ENCODE measurements around the gene FBXO47. TPM values are rescaled to one million over a fixed set of nuclear protein-coding genes. Genes with fewer than 3 reads are reported as not detected.

FBXO47 gene
- total and polyA plus RNA-seq, 2 of the 4 experiments (the other 2 are of a cell fraction) = under 0.01 TPM; not detected in 1

DNA sequence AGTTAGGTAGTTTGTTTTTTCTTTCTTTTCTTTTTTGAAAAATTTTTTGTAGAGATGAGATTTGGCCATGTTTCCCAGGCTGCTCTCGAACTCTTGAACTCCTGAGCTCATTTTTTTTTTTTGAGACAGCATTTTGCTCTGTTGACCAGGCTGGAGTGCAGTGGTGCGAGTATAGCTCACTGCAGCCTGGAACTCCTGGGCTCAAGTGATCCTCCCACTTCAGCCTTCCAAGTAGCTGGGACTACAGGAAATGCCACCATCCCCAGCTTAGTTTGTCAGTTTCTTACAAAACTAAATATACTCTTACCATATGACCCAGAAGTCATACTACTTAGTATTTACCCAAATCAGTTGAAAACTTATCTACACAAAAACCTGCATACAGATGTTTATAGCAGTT, 14.4 kb upstream of the FBXO47 start:
- Histone ChIP-seq H3K18ac (ENCODE audit: low read depth, low read length) (peak overlapping the region; percentile 85; the same call in 1 of the 2 replicates), H3K4ac (ENCODE audit: low read depth, low read length) (peak overlapping the region; percentile 97; the same call in 1 of the 2 replicates), H4K91ac (ENCODE audit: insufficient read depth, low read depth, low read length) (peak overlapping the region; percentile 95), H3K4me1 (ENCODE audit: control insufficient read depth, insufficient read depth, low read length) (peaks cover 9% of the 10 kb centered on the region), H2AK5ac (ENCODE audit: low read depth, low read length) (peak overlapping the region; percentile 79; the same call in 1 of the 2 replicates), H3K4me2 (ENCODE audit: low read depth, low read length) (peak overlapping the region; percentile 43; the same call in 1 of the 2 replicates), H3K9me1 (ENCODE audit: insufficient read depth, low read length) (peaks cover 2% of the 10 kb centered on the region; the same call in 1 of the 2 replicates), H2BK15ac (ENCODE audit: low read depth, low read length) (peak overlapping the region; percentile 69; the same call in 1 of the 3 replicates), H3K27ac (ENCODE audit: insufficient read depth, low read length) (peak overlapping the region; percentile 69; the same call in 1 of the 2 replicates), H3K4me3 (ENCODE audit: insufficient read depth, low read depth, low read length) (no peak overlapping the region), H4K5ac (ENCODE audit: low read depth, low read length) (peak overlapping the region; percentile 49; the same call in 1 of the 2 replicates), H4K8ac (ENCODE audit: low read depth in 2 of 2, low read length in 2 of 2) (peak overlapping the region in 1 of 2 experiments; percentile 89; a peak in 2 of 4 replicates), H3K36me3 (ENCODE audit: control insufficient read depth, insufficient read depth, low read length) (no peaks in the 10 kb centered on the region), H2BK20ac (ENCODE audit: low read depth, low read length) (peak overlapping the region; percentile 98), H3K56ac (ENCODE audit: extremely low read depth, insufficient read depth, low read length) (peak overlapping the region; percentile 66), H3K14ac (replicated peaks; ENCODE audit: low read depth, low read length) (peak overlapping the region; percentile 98), H2AK9ac (replicated peaks; ENCODE audit: low read depth, low read length, poor library complexity) (no peak overlapping the region), H3K23ac (ENCODE audit: low read depth, low read length) (peak overlapping the region; percentile 97; the same call in 1 of the 2 replicates), H2AFZ (replicated peaks; ENCODE audit: low read length, poor library complexity) (no peak overlapping the region), H3K79me1 (ENCODE audit: low read depth in 1 of 2, low read length in 2 of 2) (no peaks in the 10 kb centered on the region), H3K9ac (ENCODE audit: low read depth, low read length) (peak overlapping the region; percentile 3; the same call in 1 of the 2 replicates), H2BK120ac (ENCODE audit: low read depth, low read length) (peak overlapping the region; percentile 97), H2BK5ac (ENCODE audit: low read depth, low read length, poor library complexity, severe bottlenecking) (peak overlapping the region; percentile 86), H3K27me3 (ENCODE audit: control insufficient read depth, insufficient read depth, low read length) (no peaks in the 10 kb centered on the region), H4K20me1 (ENCODE audit: insufficient read depth, low read length) (no peaks in the 10 kb centered on the region), H3K9me3 (ENCODE audit: control insufficient read depth, insufficient read depth, low read length) (no peaks in the 10 kb centered on the region)
- ChIA-PET POLR2A (ENCODE audit: unreplicated experiment) (interaction anchor here (0.5 kb wide), 1 partner anchor 31 kb away, joined by 3 read pairs; no protein-coding TSS in a partner anchor), CTCF (interaction anchor here (0.6 to 1.1 kb wide), 4 partner anchors 13 to 263 kb away, joined by 3 to 4 read pairs (median 3); no protein-coding TSS in a partner anchor)
- no TSS peak for BruUV-seq (replicated peaks)
- intact Hi-C loops (cut with micrococcal nuclease) (loop anchor here (5.0 kb wide), 3 partner anchors 81 to 156 kb away; no protein-coding TSS in a partner anchor), in situ Hi-C loops (cut with MboI; ENCODE audit: low sequenced_read_pairs) (loop anchor here (5.0 to 10.0 kb wide), 2 partner anchors 171 to 263 kb away; partner anchors contain the start of gene PLXDC1), dilution Hi-C loops (cut with HindIII; ENCODE audit: low sequenced_read_pairs, unreplicated experiment) (no loop called here)
- DNase-seq (peak; percentile 17), ATAC-seq (ENCODE audit: low read depth) (peak; percentile 36)
- no CpG with 5 or more reads among the region's 2 CpGs for WGBS, 2 experiments (ENCODE audit: extremely low coverage in 2 of 2, insufficient read length in 1 of 2)
- TF ChIP-seq RCOR1 (IDR thresholded peaks at IDR 0.05; ENCODE audit: insufficient replicate concordance, low read length) (no peak), RFX5 (IDR thresholded peaks at IDR 0.05; ENCODE audit: low read depth, low read length) (no peak), BHLHE40 (IDR thresholded peaks at IDR 0.05; ENCODE audit: low read depth, low read length) (no peak), RAD21 (IDR thresholded peaks at IDR 0.05; ENCODE audit: low read length) (no peak), MAZ (IDR thresholded peaks at IDR 0.05; ENCODE audit: borderline replicate concordance, low read depth, low read length) (no peak), NFE2L2 (IDR thresholded peaks at IDR 0.05; ENCODE audit: low read depth, low read length) (no peak), FOS (IDR thresholded peaks at IDR 0.05; ENCODE audit: low read depth, low read length) (no peak), MAFK (IDR thresholded peaks at IDR 0.05; ENCODE audit: low read depth, low read length) (no peak), CHD1 (IDR thresholded peaks at IDR 0.05; ENCODE audit: low read depth, low read length) (no peak), MXI1 (IDR thresholded peaks at IDR 0.05; ENCODE audit: borderline replicate concordance, low read depth, low read length) (no peak), POLR2A (IDR thresholded peaks at IDR 0.05; ENCODE audit: low read depth, low read length) (no peak), SMC3 (IDR thresholded peaks at IDR 0.05; ENCODE audit: low read depth, low read length) (no peak)
- TF ChIP-seq, protein P1, sequence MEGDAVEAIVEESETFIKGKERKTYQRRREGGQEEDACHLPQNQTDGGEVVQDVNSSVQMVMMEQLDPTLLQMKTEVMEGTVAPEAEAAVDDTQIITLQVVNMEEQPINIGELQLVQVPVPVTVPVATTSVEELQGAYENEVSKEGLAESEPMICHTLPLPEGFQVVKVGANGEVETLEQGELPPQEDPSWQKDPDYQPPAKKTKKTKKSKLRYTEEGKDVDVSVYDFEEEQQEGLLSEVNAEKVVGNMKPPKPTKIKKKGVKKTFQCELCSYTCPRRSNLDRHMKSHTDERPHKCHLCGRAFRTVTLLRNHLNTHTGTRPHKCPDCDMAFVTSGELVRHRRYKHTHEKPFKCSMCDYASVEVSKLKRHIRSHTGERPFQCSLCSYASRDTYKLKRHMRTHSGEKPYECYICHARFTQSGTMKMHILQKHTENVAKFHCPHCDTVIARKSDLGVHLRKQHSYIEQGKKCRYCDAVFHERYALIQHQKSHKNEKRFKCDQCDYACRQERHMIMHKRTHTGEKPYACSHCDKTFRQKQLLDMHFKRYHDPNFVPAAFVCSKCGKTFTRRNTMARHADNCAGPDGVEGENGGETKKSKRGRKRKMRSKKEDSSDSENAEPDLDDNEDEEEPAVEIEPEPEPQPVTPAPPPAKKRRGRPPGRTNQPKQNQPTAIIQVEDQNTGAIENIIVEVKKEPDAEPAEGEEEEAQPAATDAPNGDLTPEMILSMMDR (conservative IDR thresholded peaks at IDR 0.05; ENCODE audit: low read depth, low read length) = no peak
- TF ChIP-seq, protein P2, sequence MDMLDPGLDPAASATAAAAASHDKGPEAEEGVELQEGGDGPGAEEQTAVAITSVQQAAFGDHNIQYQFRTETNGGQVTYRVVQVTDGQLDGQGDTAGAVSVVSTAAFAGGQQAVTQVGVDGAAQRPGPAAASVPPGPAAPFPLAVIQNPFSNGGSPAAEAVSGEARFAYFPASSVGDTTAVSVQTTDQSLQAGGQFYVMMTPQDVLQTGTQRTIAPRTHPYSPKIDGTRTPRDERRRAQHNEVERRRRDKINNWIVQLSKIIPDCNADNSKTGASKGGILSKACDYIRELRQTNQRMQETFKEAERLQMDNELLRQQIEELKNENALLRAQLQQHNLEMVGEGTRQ (IDR thresholded peaks at IDR 0.05; ENCODE audit: low read depth, low read length) = no peak
- TF ChIP-seq, protein P3, sequence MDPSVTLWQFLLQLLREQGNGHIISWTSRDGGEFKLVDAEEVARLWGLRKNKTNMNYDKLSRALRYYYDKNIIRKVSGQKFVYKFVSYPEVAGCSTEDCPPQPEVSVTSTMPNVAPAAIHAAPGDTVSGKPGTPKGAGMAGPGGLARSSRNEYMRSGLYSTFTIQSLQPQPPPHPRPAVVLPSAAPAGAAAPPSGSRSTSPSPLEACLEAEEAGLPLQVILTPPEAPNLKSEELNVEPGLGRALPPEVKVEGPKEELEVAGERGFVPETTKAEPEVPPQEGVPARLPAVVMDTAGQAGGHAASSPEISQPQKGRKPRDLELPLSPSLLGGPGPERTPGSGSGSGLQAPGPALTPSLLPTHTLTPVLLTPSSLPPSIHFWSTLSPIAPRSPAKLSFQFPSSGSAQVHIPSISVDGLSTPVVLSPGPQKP (IDR thresholded peaks at IDR 0.05; ENCODE audit: borderline replicate concordance, low read depth, low read length) = no peak
